SK-N-SH (cell line): Measurements from ENCODE around the gene D2HGDH. TPM values are rescaled to one million over a fixed set of nuclear protein-coding genes. Genes with fewer than 3 reads are reported as not detected.

Source experiments
- CTCF ChIA-PET: fragments of 300-600, 350-600 bp; formaldehyde crosslinking; extraction: SDS; loops from one replicate; lab custom pipeline; 2021; lab: Yijun Ruan, JAX
- POLR2A ChIA-PET: fragments of 350-600 bp; sonication (Branson Sonifier 250); formaldehyde crosslinking; extraction: SDS; loops from one replicate; lab custom pipeline; 2020; ENCODE audit warnings: antibody characterized with exemption, inconsistent platforms; lab: Yijun Ruan, JAX
- DNase-seq: peaks from one replicate; pipeline ENCODE4 v3.0.0; 2012
- H2AFZ ChIP-seq: fragments of 200-600 bp; sonication (generic); 2 replicates; pipeline ENCODE4 v1.8.1; 2016; ENCODE audit warnings: antibody characterized with exemption, mild to moderate bottlenecking, low read depth
- H3F3A ChIP-seq: fragments of 200-600 bp; sonication (generic); replicated peaks from 2 replicates; pipeline ENCODE3; 2016; ENCODE audit warnings: antibody characterized with exemption, mild to moderate bottlenecking; ENCODE audit not compliant: insufficient read depth
- H3K27ac ChIP-seq, 2 experiments: fragments of 200-500 bp in 1 of 2; fragments of 200-600 bp in 1 of 2; sonication (Bioruptor generic) in 1 of 2; sonication (generic), shearing (Covaris generic) in 1 of 2; 2 replicates each; pipeline versions ENCODE4 v1.5.1 to v1.6.1; 2014 to 2016; ENCODE audit warnings: low read depth in 2 of 2, inconsistent platforms in 1 of 2, low read length in 1 of 2, mild to moderate bottlenecking in 1 of 2, mixed read lengths in 1 of 2
- H3K27me3 ChIP-seq: fragments of 200-600 bp; sonication (generic), shearing (Covaris generic); 2 replicates; pipeline ENCODE4 v1.6.1; 2016; ENCODE audit warnings: mixed run types; ENCODE audit not compliant: insufficient read depth
- H3K36me3 ChIP-seq, 2 experiments: fragments of 200-500 bp in 1 of 2; fragments of 200-600 bp in 1 of 2; sonication (Bioruptor generic) in 1 of 2; sonication (generic) in 1 of 2; replicated peaks in 1 of 2; 2 replicates each; pipeline versions ENCODE3 to v1.5.1; 2014 to 2016; ENCODE audit warnings: low read length in 1 of 2, mild to moderate bottlenecking in 1 of 2; ENCODE audit not compliant: insufficient read depth in 2 of 2, control insufficient read depth in 1 of 2
- H3K4me1 ChIP-seq, 2 experiments: fragments of 200-500 bp in 1 of 2; fragments of 200-600 bp in 1 of 2; sonication (Bioruptor generic) in 1 of 2; sonication (generic), shearing (Covaris generic) in 1 of 2; 2 replicates each; pipeline versions ENCODE4 v1.5.1 to v1.6.1; 2014 to 2016; ENCODE audit warnings: low read depth in 1 of 2, low read length in 1 of 2, mixed run types in 1 of 2; ENCODE audit not compliant: insufficient read depth in 2 of 2, control insufficient read depth in 1 of 2
- H3K4me2 ChIP-seq: fragments of 200-600 bp; sonication (generic), shearing (Covaris generic); 2 replicates; pipeline ENCODE4 v1.6.1; 2017; ENCODE audit warnings: mixed run types
- H3K4me3 ChIP-seq, 2 experiments: fragments of 200-500 bp in 1 of 2; fragments of 200-600 bp in 1 of 2; sonication (Bioruptor generic) in 1 of 2; sonication (generic), shearing (Covaris generic) in 1 of 2; 2 replicates each; pipeline versions ENCODE4 v1.5.1 to v1.8.1; 2014 to 2016; ENCODE audit warnings: low read depth in 2 of 2, inconsistent platforms in 1 of 2, low read length in 1 of 2, mild to moderate bottlenecking in 1 of 2, mixed read lengths in 1 of 2, moderate library complexity in 1 of 2
- H3K79me2 ChIP-seq: fragments of 200-600 bp; sonication (generic); 2 replicates; pipeline ENCODE4 v1.8.1; 2017; ENCODE audit warnings: mild to moderate bottlenecking; ENCODE audit not compliant: insufficient read depth
- H3K9ac ChIP-seq: fragments of 200-600 bp; sonication (generic); 2 replicates; pipeline ENCODE4 v1.6.1; 2017; ENCODE audit warnings: mixed run types
- H3K9me2 ChIP-seq: fragments of 200-600 bp; sonication (generic); 2 replicates; pipeline ENCODE4 v1.6.1; 2017; ENCODE audit warnings: mixed run types
- H3K9me3 ChIP-seq: fragments of 200-600 bp; sonication (generic); 2 replicates; pipeline ENCODE4 v1.6.1; 2017; ENCODE audit warnings: mixed run types, mild to moderate bottlenecking, moderate library complexity
- H4K20me1 ChIP-seq: fragments of 200-600 bp; sonication (generic); 2 replicates; pipeline ENCODE4 v1.6.1; 2017; ENCODE audit warnings: mild to moderate bottlenecking, mixed run types; ENCODE audit not compliant: insufficient read depth
- CHD2 ChIP-seq: fragments of 150-350 bp; IDR thresholded peaks from 2 replicates; pipeline ENCODE4 v1.6.1; 2018; ENCODE audit warnings: low read length; ENCODE audit not compliant: partially characterized antibody
- CTCF ChIP-seq: fragments of 200-600 bp; sonication (generic); IDR thresholded peaks from 2 replicates; pipeline ENCODE4 v1.6.1; 2017; ENCODE audit warnings: antibody characterized with exemption, mild to moderate bottlenecking, moderate library complexity
- ELF1 ChIP-seq: IDR thresholded peaks from 2 replicates; pipeline ENCODE4 v1.4.0; 2012
- EP300 ChIP-seq, 2 experiments: IDR thresholded peaks; 2 replicates each; pipeline versions ENCODE4 v1.4.0 to v1.6.1; 2012; ENCODE audit warnings: borderline replicate concordance in 1 of 2, low read depth in 1 of 2, low read length in 1 of 2
- FOSL2 ChIP-seq: IDR thresholded peaks from 2 replicates; pipeline ENCODE4 v1.4.0; 2012; ENCODE audit warnings: low read depth, mild to moderate bottlenecking, moderate library complexity, borderline replicate concordance
- FOXJ3 ChIP-seq: sonication (generic); formaldehyde crosslinking; IDR thresholded peaks from 2 replicates; pipeline ENCODE4 v1.5.1; 2020; ENCODE audit warnings: mild to moderate bottlenecking, missing genetic modification reagents
- FOXM1 ChIP-seq: IDR thresholded peaks from 2 replicates; pipeline ENCODE4 v1.4.0; 2012; ENCODE audit warnings: low read depth, mild to moderate bottlenecking
- GABPA ChIP-seq: IDR thresholded peaks from 2 replicates; pipeline ENCODE4 v1.4.0; 2012; ENCODE audit warnings: low read depth, mild to moderate bottlenecking
- GATA2 ChIP-seq: sonication (generic); formaldehyde crosslinking; IDR thresholded peaks from 2 replicates; pipeline ENCODE4 v1.5.0; 2020; ENCODE audit warnings: mild to moderate bottlenecking, missing genetic modification reagents
- MAX ChIP-seq: IDR thresholded peaks from 2 replicates; pipeline ENCODE4 v1.4.0; 2012; ENCODE audit warnings: low read depth
- MEF2A ChIP-seq: IDR thresholded peaks from 2 replicates; pipeline ENCODE4 v1.4.0; 2012; ENCODE audit warnings: low read depth, borderline replicate concordance
- MXI1 ChIP-seq: IDR thresholded peaks from 2 replicates; pipeline ENCODE4 v1.6.1; 2012; ENCODE audit warnings: mild to moderate bottlenecking, low read depth, low read length, improper control_type of control experiment
- NRF1 ChIP-seq: IDR thresholded peaks from 2 replicates; pipeline ENCODE4 v1.6.1; 2012; ENCODE audit warnings: low read depth, mild to moderate bottlenecking, low read length
- POLR2AphosphoS5 ChIP-seq: IDR thresholded peaks from 2 replicates; pipeline ENCODE4 v1.6.1; 2012; ENCODE audit warnings: low read depth, low read length
- RAD21 ChIP-seq: IDR thresholded peaks from 2 replicates; pipeline ENCODE4 v1.6.1; 2012; ENCODE audit warnings: mild to moderate bottlenecking, low read length
- RFX5 ChIP-seq: IDR thresholded peaks from 2 replicates; pipeline ENCODE4 v1.6.1; 2012; ENCODE audit warnings: mild to moderate bottlenecking, improper control_type of control experiment, low read length
- RXRA ChIP-seq: IDR thresholded peaks from 2 replicates; pipeline ENCODE4 v1.4.0; 2012; ENCODE audit warnings: low read depth, mild to moderate bottlenecking, borderline replicate concordance
- SMC3 ChIP-seq: IDR thresholded peaks from 2 replicates; pipeline ENCODE4 v1.6.1; 2012; ENCODE audit warnings: low read depth, low read length, improper control_type of control experiment
- TAF1 ChIP-seq: IDR thresholded peaks from 2 replicates; pipeline ENCODE4 v1.6.1; 2012; ENCODE audit warnings: low read depth, mild to moderate bottlenecking, low read length, moderate library complexity, borderline replicate concordance
- TEAD4 ChIP-seq: IDR thresholded peaks from 2 replicates; pipeline ENCODE4 v1.4.0; 2012; ENCODE audit warnings: mild to moderate bottlenecking, borderline replicate concordance; ENCODE audit not compliant: insufficient read depth
- USF1 ChIP-seq: IDR thresholded peaks from 2 replicates; pipeline ENCODE4 v1.4.0; 2012; ENCODE audit warnings: low read depth, borderline replicate concordance
- USF2 ChIP-seq: fragments of 150-350 bp; IDR thresholded peaks from 2 replicates; pipeline ENCODE4 v1.6.1; 2017; ENCODE audit warnings: antibody characterized with exemption, low read length, low read depth, borderline replicate concordance
- YY1 ChIP-seq: IDR thresholded peaks from 2 replicates; pipeline ENCODE4 v1.4.0; 2012; ENCODE audit warnings: low read depth, mild to moderate bottlenecking
- ZBTB33 ChIP-seq: IDR thresholded peaks from 2 replicates; pipeline ENCODE4 v1.4.0; 2012; ENCODE audit warnings: low read depth, borderline replicate concordance
- WGBS: methylation state at CpG from one replicate; pipeline ENCODE4 v1.1.6; 2017; ENCODE audit warnings: low lambda C conversion rate; 5-methylcytosine and 5-hydroxymethylcytosine counted together
- polyA plus RNA-seq, 3 experiments: library from polyadenylated mRNA; depleted of rRNA; stranded (reverse); fragments of >200 nt; gene quantifications; 2 replicates each; pipeline ENCODE4 v1.2.3, GENCODE V29; 2012

The D2HGDH gene
- polyA plus RNA-seq, 1 of the 3 experiments (the other 2 are of a cell fraction) = 36.3 TPM

GRCh38 chr2:241701149-241701398 is 33.4 kb upstream of the D2HGDH start (continued):
- TF ChIP-seq GATA2 (CRISPR knock-in tag) = no peak; the same call in 1 of the 2 replicates
- peak; percentile 51 for TF ChIP-seq CTCF
- no peak for TF ChIP-seq ELF1
- TF ChIP-seq USF2 = no peak
- no peak for TF ChIP-seq RFX5

- POLR2A ChIA-PET = interaction anchor here (0.9 to 2.8 kb wide), 11 partner anchors 9 to 184 kb away, joined by 3 to 14 read pairs (median 5); partner anchors contain the start of genes D2HGDH and DTYMK
- peaks cover 8% of the 10 kb centered on the region; the same call in 1 of the 2 replicates for H4K20me1 ChIP-seq
Measured at GRCh38 chr2:241701399-241702154, 32.9 kb upstream of the D2HGDH start, which contains the start of gene ING5. Gene ING5, plus strand, starts transcription at chr2:241702039. Its CDS starts 27 bp downstream, at chr2:241702066.

More at GRCh38 chr2:241701399-241702154, 32.9 kb upstream of the D2HGDH start, which contains the start of gene ING5:
- peak within 1 kb of the TSS; percentile 100 for H3K4me2 ChIP-seq
- TF ChIP-seq NRF1 (peak; percentile 61), MEF2A (no peak), MAX (0 out of 2 replicates have a peak, but pooled peaks have one; percentile 9), SMC3 (peak; percentile 34; the same call in 1 of the 2 replicates), RAD21 (no peak), TEAD4 (no peak), FOXJ3 (peak; percentile 58; the same call in 1 of the 2 replicates), EP300 (IDR thresholded peaks at IDR 0.05; ENCODE audit: borderline replicate concordance in 1 of 2, low read depth in 1 of 2, low read length in 1 of 2) (no peak), ZBTB33 (no peak), RXRA (no peak), MXI1 (peak; percentile 90), FOXM1 (no peak), TAF1 (peak; percentile 58; the same call in 1 of the 2 replicates), USF1 (peak; percentile 7; the same call in 1 of the 2 replicates), POLR2AphosphoS5 (peak; percentile 62), GABPA (peak; percentile 56; the same call in 1 of the 2 replicates), YY1 (peak; percentile 70), USF2 (no peak), FOSL2 (no peak), GATA2 (CRISPR knock-in tag) (no peak), RFX5 (no peak), ELF1 (no peak), CHD2 (peak; percentile 76)
- TF ChIP-seq, all 33 proteins: peak for 11
- peaks cover 11 to 21% of the 10 kb centered on the region in 2 experiments for H3K36me3 ChIP-seq
- H3K4me3 ChIP-seq = peak within 1 kb of the TSS; percentile 63 to 88
- DNase-seq = peak; percentile 93
- H3F3A ChIP-seq = peaks cover 12% of the 10 kb centered on the region
- no peaks in the 10 kb centered on the region for H3K9me3 ChIP-seq
- peak within 1 kb of the TSS; percentile 83 to 86 for H3K27ac ChIP-seq
- H3K27me3 ChIP-seq = no peaks in the 10 kb centered on the region
- WGBS = 0% methylated on average over 16 of the region's 96 CpGs
- peak within 1 kb of the TSS; percentile 74; the same call in 1 of the 2 replicates for H2AFZ ChIP-seq
- peaks cover 26% of the 10 kb centered on the region; the same call in 1 of the 2 replicates for H3K79me2 ChIP-seq
- peaks cover 0 to 11% of the 10 kb centered on the region in 2 experiments; a peak in 1 of 4 replicates for H3K4me1 ChIP-seq
- H3K9ac ChIP-seq = peak within 1 kb of the TSS; percentile 85
- no peaks in the 10 kb centered on the region for H3K9me2 ChIP-seq
- CTCF ChIA-PET = interaction anchor here (1.0 to 4.9 kb wide), 18 partner anchors 11 to 210 kb away, joined by 3 to 58 read pairs (median 5); partner anchors contain the start of genes D2HGDH, DTYMK and RTP5
